Stomach (tissue), 9 donors: ENCODE measurements around the gene LDB2. TPM values are rescaled to one million over a fixed set of nuclear protein-coding genes. Genes with fewer than 3 reads are reported as not detected.

Experiments used
- DNase-seq, 2 donors: peaks; one replicate each; pipeline versions ENCODE4 v3.0.0 to v3.0.0-alpha.2; 2013 to 2019
- H3K27ac ChIP-seq, 5 donors: fragments of 200-600 bp in 4 of 5; sonication (generic) in 4 of 5; one replicate each; pipeline ENCODE4 v1.5.1; 2013 to 2019; ENCODE audit warnings: mild to moderate bottlenecking in 1 of 5, moderate library complexity in 1 of 5
- H3K27me3 ChIP-seq, 3 donors: fragments of 200-600 bp; sonication (generic); one replicate each; pipeline ENCODE4 v1.5.1; 2017 to 2019; ENCODE audit warnings: mixed run types in 1 of 3
- H3K36me3 ChIP-seq, 4 donors: fragments of 200-600 bp; sonication (generic); 1 replicate in 3 of 4; 2 replicates in 1 of 4; pipeline ENCODE4 v1.5.1; 2016 to 2019
- H3K4me1 ChIP-seq, 4 donors: fragments of 200-600 bp; sonication (generic); one replicate each; pipeline ENCODE4 v1.5.1; 2016 to 2019
- H3K4me3 ChIP-seq, 4 donors: fragments of 200-600 bp; sonication (generic) in 3 of 4; one replicate each; pipeline ENCODE4 v1.5.1; 2016 to 2019; ENCODE audit warnings: mild to moderate bottlenecking in 1 of 4
- H3K9me3 ChIP-seq, 4 donors: fragments of 200-600 bp; sonication (generic); one replicate each; pipeline ENCODE4 v1.5.1; 2016 to 2019
- EP300 ChIP-seq: sonication (generic); formaldehyde crosslinking; IDR thresholded peaks from one replicate; pipeline ENCODE4 v1.6.1; 2017; ENCODE audit warnings: antibody characterized with exemption
- POLR2A ChIP-seq, 4 donors: fragments of 450-650 bp; IDR thresholded peaks; one replicate each; pipeline ENCODE4 v1.6.1; 2016; ENCODE audit warnings: antibody characterized with exemption in 4 of 4, control low read depth in 2 of 4, mild to moderate bottlenecking in 1 of 4, moderate library complexity in 1 of 4
- POLR2AphosphoS5 ChIP-seq, 3 donors: sonication (generic); formaldehyde crosslinking; IDR thresholded peaks; one replicate each; pipeline ENCODE4 v1.6.1; 2016; ENCODE audit warnings: antibody characterized with exemption in 3 of 3
- WGBS, 5 donors: extraction: QIAGEN DNeasy Blood & Tissue Kit in 3 of 5; methylation state at CpG; one replicate each; pipeline versions ENCODE4 v1.1.5 to v1.1.7; 2013 to 2018; 5-methylcytosine and 5-hydroxymethylcytosine counted together
- intact Hi-C: fragments of 100-400 bp; cut with DNase I; formaldehyde crosslinking; loops from one replicate; pipeline ENCODE4 v1.15.1; 2023; ENCODE audit warnings: low total_unique reads
- polyA plus RNA-seq, 3 donors: library from polyadenylated mRNA; stranded (reverse); fragments of 200-250 nt; gene quantifications; one replicate each; pipeline ENCODE4 v1.2.3, GENCODE V29; 2013
- total RNA-seq, 5 donors: library from RNA; depleted of rRNA; stranded (reverse); fragments of >200 nt; gene quantifications; one replicate each; pipeline versions ENCODE4 v1.1.0 to v1.2.3, GENCODE V29; 2014 to 2016
- TF ChIP-seq, protein P1 (sequence below), 7 experiments: fragments of 450-650 bp in 4 of 7; fragments of 200-600 bp in 3 of 7; sonication (generic) in 3 of 7; IDR thresholded peaks; one replicate each; pipeline ENCODE4 v1.5.1; 2016 to 2019; ENCODE audit warnings: antibody characterized with exemption in 7 of 7, control low read depth in 2 of 7, mild to moderate bottlenecking in 1 of 7
- donor health status: healthy with polysubstance abuse.
- donor health status: Bipolar disorder and iron deficiency.
- donor health status: healthy.

The LDB2 gene
- total and polyA plus RNA-seq, 8 donors, result 6.2 to 63.3 (median 12.8) TPM

DNA sequence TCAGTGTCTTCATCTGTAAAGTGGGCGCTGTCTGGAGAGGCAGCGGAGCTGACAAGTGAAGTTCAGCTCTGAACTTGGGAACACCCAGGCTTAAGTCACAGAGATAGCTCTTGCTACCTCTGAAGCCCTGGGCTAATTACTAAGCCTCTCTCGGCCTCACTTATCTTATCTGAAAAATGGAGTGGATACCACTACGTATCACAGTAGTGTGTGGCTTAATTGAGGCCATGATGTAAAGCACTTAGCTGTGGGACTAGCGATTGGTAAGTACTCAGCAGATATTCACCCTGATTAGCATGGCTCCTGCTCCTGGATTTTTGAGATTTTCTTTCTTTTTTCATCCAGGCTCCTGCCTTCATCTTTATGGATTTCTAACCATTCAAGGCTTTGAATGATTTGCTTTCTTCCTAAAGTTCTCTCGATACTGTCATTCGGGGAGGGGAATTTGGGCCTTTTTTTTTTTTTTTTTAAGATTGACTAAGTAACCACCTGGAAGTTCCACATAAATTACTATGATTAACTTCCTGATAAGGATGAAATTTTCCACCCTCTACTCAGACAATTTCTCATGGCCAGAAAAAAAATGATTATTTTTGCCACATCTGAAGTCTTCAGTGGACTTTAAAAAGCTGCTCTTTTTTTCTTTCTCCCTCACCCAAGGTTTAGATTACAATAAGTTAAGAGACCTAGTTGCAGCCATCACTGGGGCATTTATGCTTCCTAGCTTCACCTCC is 17.1 kb downstream of the LDB2 start:
- Histone ChIP-seq H3K4me3 (no peak overlapping the region), H3K36me3 (no peaks in the 10 kb centered on the region), H3K27ac (no peak overlapping the region), H3K4me1 (no peaks in the 10 kb centered on the region), H3K27me3 (no peaks in the 10 kb centered on the region), H3K9me3 (no peaks in the 10 kb centered on the region)
- intact Hi-C loops, result no loop called here
- TF ChIP-seq POLR2A (IDR thresholded peaks at IDR 0.05) (no peak), EP300 (no peak), POLR2AphosphoS5 (IDR thresholded peaks at IDR 0.05) (no peak)
- TF ChIP-seq, protein P1, sequence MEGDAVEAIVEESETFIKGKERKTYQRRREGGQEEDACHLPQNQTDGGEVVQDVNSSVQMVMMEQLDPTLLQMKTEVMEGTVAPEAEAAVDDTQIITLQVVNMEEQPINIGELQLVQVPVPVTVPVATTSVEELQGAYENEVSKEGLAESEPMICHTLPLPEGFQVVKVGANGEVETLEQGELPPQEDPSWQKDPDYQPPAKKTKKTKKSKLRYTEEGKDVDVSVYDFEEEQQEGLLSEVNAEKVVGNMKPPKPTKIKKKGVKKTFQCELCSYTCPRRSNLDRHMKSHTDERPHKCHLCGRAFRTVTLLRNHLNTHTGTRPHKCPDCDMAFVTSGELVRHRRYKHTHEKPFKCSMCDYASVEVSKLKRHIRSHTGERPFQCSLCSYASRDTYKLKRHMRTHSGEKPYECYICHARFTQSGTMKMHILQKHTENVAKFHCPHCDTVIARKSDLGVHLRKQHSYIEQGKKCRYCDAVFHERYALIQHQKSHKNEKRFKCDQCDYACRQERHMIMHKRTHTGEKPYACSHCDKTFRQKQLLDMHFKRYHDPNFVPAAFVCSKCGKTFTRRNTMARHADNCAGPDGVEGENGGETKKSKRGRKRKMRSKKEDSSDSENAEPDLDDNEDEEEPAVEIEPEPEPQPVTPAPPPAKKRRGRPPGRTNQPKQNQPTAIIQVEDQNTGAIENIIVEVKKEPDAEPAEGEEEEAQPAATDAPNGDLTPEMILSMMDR (IDR thresholded peaks at IDR 0.05), result no peak
- 87 to 91% (median 91%) methylated on average over 7 of the region's 7 CpGs for WGBS, 5 donors
- no peak for DNase-seq

DNA sequence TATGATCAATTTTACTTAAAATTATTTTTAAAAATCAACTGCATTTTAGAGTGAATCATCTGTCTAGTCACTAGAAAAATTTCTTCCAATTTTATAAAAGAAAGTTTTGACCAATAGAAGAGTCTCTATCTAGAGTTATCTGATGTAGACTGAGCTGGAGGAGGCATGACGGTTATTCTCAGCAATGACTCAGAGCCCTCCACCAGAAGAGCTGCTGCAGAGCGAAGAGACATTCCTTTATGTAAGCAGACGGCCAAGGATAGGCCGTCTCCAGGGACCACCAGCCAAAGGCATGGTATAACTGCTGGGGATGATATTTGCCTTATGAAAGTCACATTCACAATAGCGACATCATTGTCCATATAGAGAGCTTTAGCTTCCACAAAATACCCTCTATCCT is 23.0 kb downstream of the LDB2 start:
- no peak overlapping the region for H3K27ac ChIP-seq
- TF ChIP-seq, protein P1 (IDR thresholded peaks at IDR 0.05), result no peak
- TF ChIP-seq POLR2AphosphoS5 (IDR thresholded peaks at IDR 0.05) (no peak), EP300 (no peak), POLR2A (IDR thresholded peaks at IDR 0.05) (no peak)
- H3K4me3 ChIP-seq, result no peak overlapping the region
- no peak for DNase-seq
- no peaks in the 10 kb centered on the region for H3K27me3 ChIP-seq
- H3K4me1 ChIP-seq, result no peaks in the 10 kb centered on the region
- intact Hi-C loops, result no loop called here
- WGBS, 5 donors, result 68 to 92% (median 84%) methylated on average over 5 of the region's 5 CpGs
- H3K9me3 ChIP-seq, result no peaks in the 10 kb centered on the region
- H3K36me3 ChIP-seq, result no peaks in the 10 kb centered on the region

DNA sequence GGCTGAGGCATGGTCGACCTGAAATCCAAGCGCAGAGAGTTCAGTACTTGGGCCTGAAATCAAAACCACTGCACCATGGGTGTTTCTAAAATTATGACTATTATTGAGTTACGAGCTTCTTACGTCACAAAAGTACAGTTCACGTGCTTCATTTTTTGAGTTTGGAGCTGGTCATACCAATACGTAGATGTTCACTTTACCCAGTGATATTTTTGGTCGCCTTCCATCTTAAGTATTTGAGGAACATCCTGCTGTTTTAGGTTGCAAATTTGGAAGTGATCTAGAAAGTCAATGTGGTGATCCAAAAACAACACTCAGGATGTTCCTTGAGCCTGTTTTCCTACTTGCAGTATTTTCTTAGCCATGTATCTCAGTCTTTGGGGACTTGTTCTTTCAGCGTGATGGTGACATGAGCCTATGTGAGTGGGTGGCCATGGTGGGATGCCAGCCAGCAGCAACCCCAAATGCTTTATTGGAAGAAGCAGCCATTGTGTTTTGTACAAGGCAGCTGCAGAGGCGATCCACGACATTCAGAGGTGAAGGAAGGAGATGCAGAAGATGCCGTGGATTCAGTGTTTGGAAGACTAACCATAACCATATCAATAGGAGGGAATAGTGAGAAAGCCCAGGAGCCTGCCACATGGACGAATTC is 28.7 kb downstream of the LDB2 start:
- TF ChIP-seq EP300, result no peak
- TF ChIP-seq, protein P1 (IDR thresholded peaks at IDR 0.05), result no peak
- TF ChIP-seq POLR2AphosphoS5 (IDR thresholded peaks at IDR 0.05), result no peak
- TF ChIP-seq POLR2A (IDR thresholded peaks at IDR 0.05), result no peak
- no peak overlapping the region for H3K4me3 ChIP-seq
- H3K4me1 ChIP-seq, result peaks cover 0 to 16% (median 9%) of the 10 kb centered on the region in 4 donors
- intact Hi-C loops, result no loop called here
- no peak for DNase-seq
- H3K36me3 ChIP-seq, result no peaks in the 10 kb centered on the region
- H3K27me3 ChIP-seq, result no peaks in the 10 kb centered on the region
- H3K9me3 ChIP-seq, result no peaks in the 10 kb centered on the region
- WGBS, 5 donors, result 89 to 94% (median 91%) methylated on average over 12 of the region's 12 CpGs
- no peak overlapping the region for H3K27ac ChIP-seq

DNA sequence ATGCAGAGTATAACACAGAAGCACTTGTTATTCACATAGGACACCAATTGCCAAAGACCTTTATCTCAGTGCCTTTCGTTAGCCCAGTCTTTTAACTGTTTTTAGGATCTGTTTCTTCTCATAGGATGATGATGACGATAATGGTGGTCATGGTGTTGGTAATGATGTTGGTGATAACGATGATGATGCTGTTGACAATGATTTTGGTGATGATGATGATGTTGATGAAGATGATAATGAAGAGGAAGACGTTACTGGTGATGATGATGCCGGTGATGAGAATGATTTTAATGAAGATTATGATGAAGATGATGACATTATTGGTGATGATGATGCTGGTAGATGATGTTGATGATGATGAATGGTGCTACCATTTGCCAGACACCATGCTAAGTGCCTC is 29.8 kb downstream of the LDB2 start:
- no peak for TF ChIP-seq POLR2AphosphoS5 (IDR thresholded peaks at IDR 0.05)
- TF ChIP-seq POLR2A (IDR thresholded peaks at IDR 0.05), result no peak
- Histone ChIP-seq H3K27ac (no peak overlapping the region), H3K4me1 (peaks cover 0 to 16% (median 9%) of the 10 kb centered on the region in 4 donors), H3K27me3 (no peaks in the 10 kb centered on the region), H3K4me3 (no peak overlapping the region), H3K36me3 (no peaks in the 10 kb centered on the region), H3K9me3 (no peaks in the 10 kb centered on the region)
- WGBS, 5 donors, result 88 to 94% (median 93%) methylated on average over 5 of the region's 5 CpGs
- no peak for DNase-seq
- intact Hi-C loops, result no loop called here

DNA sequence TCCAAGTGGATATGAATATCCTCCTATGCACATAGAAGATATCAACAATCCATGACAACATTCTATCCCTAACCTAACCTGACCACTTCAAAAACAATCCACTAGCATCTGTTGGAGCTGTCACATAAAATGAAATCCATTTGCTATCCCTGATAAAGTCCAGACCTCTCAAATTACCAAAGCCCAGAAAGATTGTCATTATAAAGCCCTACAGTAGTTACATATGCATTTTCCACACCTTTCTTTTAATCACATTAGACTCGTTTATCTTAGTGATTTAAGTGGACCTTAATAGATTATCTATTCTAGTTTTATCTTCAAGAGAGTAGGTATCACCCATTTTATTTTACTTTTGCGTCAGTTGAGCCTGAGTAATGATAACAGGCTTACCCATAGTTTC is 30.6 kb downstream of the LDB2 start:
- no peaks in the 10 kb centered on the region for H3K36me3 ChIP-seq
- no peaks in the 10 kb centered on the region for H3K9me3 ChIP-seq
- H3K27me3 ChIP-seq, result no peaks in the 10 kb centered on the region
- intact Hi-C loops, result no loop called here
- no peak for TF ChIP-seq EP300
- TF ChIP-seq, protein P1 (IDR thresholded peaks at IDR 0.05), result no peak
- no peak for TF ChIP-seq POLR2AphosphoS5 (IDR thresholded peaks at IDR 0.05)
- TF ChIP-seq POLR2A (IDR thresholded peaks at IDR 0.05), result no peak
- no peak overlapping the region for H3K4me3 ChIP-seq
- H3K4me1 ChIP-seq, result peaks cover 0 to 16% (median 13%) of the 10 kb centered on the region in 4 donors
- DNase-seq, result no peak
- 24 to 35% (median 29%) methylated on average over 2 of the region's 2 CpGs for WGBS, 5 donors
- no peak overlapping the region for H3K27ac ChIP-seq
